GM23248 (cell line): ENCODE data around the gene CRYBA4.

Experiments
- EZH2 ChIP-seq: fragments of 200-600 bp; sonication (generic); IDR thresholded peaks from 2 replicates; pipeline ENCODE4 v1.6.1; 2018; ENCODE audit warnings: antibody characterized with exemption, mild to moderate bottlenecking; ENCODE audit not compliant: insufficient read depth, poor library complexity, severe bottlenecking
- EZH2phosphoT487 ChIP-seq: fragments of 200-600 bp; sonication (generic); IDR thresholded peaks from 2 replicates; pipeline ENCODE4 v1.6.1; 2018; ENCODE audit warnings: antibody characterized with exemption, moderate library complexity, mild to moderate bottlenecking, low read depth; ENCODE audit not compliant: insufficient read depth

DNA sequence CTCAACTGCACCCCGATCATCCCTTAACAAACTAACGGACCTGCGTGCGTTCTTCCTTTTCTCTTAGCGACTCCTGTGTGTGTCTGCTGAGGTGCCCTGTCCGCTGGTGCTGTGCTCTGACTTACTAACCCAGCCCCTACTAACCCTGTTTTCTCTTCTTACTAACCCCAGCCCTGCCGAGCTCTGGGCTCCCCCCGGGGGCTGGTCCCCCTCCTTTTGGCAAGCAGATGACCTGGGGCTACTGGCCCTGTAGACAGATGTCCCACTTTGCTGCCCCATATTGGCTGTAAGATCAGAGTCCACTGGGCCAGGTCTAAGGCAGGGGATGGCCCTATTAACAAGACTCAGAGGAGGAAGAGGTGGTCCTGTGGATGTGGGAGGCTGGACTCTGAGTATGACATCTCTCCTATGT lies 50.3 kb downstream of the CRYBA4 start:
- TF ChIP-seq EZH2, result no peak
- TF ChIP-seq EZH2phosphoT487, result no peak
